Natural killer cell (primary cell): Measurements from ENCODE around the gene LILRB5. TPM values are rescaled to one million over a fixed set of nuclear protein-coding genes. Genes with fewer than 3 reads are reported as not detected.
A peak's percentile ranks its signal among the peaks of the same experiment; 100 is the strongest.

ENCODE experiments used
- ATAC-seq, 3 donors: fragments of 150-1000 bp in 2 of 3; fragments of 200-7000 bp in 1 of 3; cut with Tn5 transposase; 1 replicate in 1 of 3; 2 replicates in 2 of 3; pipeline ENCODE4 v1.10.0; 2021; ENCODE audit warnings: mild to moderate bottlenecking in 2 of 3, moderate library complexity in 2 of 3
- DNase-seq, 2 donors: peaks; one replicate each; pipeline versions ENCODE4 v3.0.0 to v3.0.0-alpha.2; 2013 to 2021; ENCODE audit warnings: mixed read lengths in 1 of 2
- H3K27ac ChIP-seq: one replicate; pipeline ENCODE4 v1.5.1; 2013; ENCODE audit warnings: mild to moderate bottlenecking, low read length
- H3K27me3 ChIP-seq: one replicate; pipeline ENCODE4 v1.6.1; 2013; ENCODE audit warnings: low read length; ENCODE audit not compliant: control insufficient read depth, insufficient read depth
- H3K36me3 ChIP-seq: one replicate; pipeline ENCODE4 v1.6.1; 2013; ENCODE audit warnings: low read length; ENCODE audit not compliant: control insufficient read depth, insufficient read depth
- H3K4me1 ChIP-seq: one replicate; pipeline ENCODE4 v1.6.1; 2013; ENCODE audit warnings: low read length; ENCODE audit not compliant: control insufficient read depth, insufficient read depth
- H3K4me3 ChIP-seq: one replicate; pipeline ENCODE4 v1.5.1; 2013; ENCODE audit warnings: low read length
- H3K9me3 ChIP-seq: one replicate; pipeline ENCODE4 v1.6.1; 2013; ENCODE audit warnings: low read length; ENCODE audit not compliant: control insufficient read depth, insufficient read depth
- H3K27ac Mint-ChIP-seq, 2 donors: one replicate each; pipeline ENCODE4 v1.8.0; 2022; ENCODE audit warnings: mild to moderate bottlenecking in 2 of 2, mixed read lengths in 2 of 2, moderate library complexity in 1 of 2
- H3K27me3 Mint-ChIP-seq, 2 donors: one replicate each; pipeline ENCODE4 v1.8.0; 2022; ENCODE audit warnings: low read depth in 2 of 2, mixed read lengths in 2 of 2
- H3K36me3 Mint-ChIP-seq: one replicate; pipeline ENCODE4 v1.8.0; 2022; ENCODE audit warnings: mixed read lengths
- H3K4me1 Mint-ChIP-seq, 2 donors: one replicate each; pipeline ENCODE4 v1.8.0; 2022; ENCODE audit warnings: mixed read lengths in 2 of 2
- H3K4me3 Mint-ChIP-seq: one replicate; pipeline ENCODE4 v1.8.0; 2022; ENCODE audit warnings: mild to moderate bottlenecking, moderate library complexity, mixed read lengths
- H3K9me3 Mint-ChIP-seq, 2 donors: one replicate each; pipeline ENCODE4 v1.8.0; 2022; ENCODE audit warnings: mixed read lengths in 2 of 2
- WGBS: methylation state at CpG from one replicate; pipeline ENCODE4 v1.1.7; 2013; ENCODE audit warnings: missing lambda C conversion rate; ENCODE audit not compliant: insufficient coverage; 5-methylcytosine and 5-hydroxymethylcytosine counted together
- intact Hi-C: fragments of 100-400 bp; cut with micrococcal nuclease; formaldehyde crosslinking; loops from one replicate; pipeline ENCODE4 v1.14.2; 2022
- total RNA-seq, 4 donors: library from RNA; stranded (reverse); fragments of 120-200 nt in 1 of 4; gene quantifications; one replicate each; pipeline versions ENCODE4 v1.2.3 to v1.2.4, GENCODE V29; 2013 to 2022
- TF ChIP-seq, protein P1 (sequence below): fragments of 200-600 bp; IDR thresholded peaks from one replicate; pipeline ENCODE4 v1.8.0; 2022; ENCODE audit warnings: antibody characterized with exemption

Gene LILRB5
- total RNA-seq, 3 donors from 2014 or later (not counting 1 experiment from before 2014, with no cell fraction given): 0.09 to 0.18 TPM; not detected in 1

DNA sequence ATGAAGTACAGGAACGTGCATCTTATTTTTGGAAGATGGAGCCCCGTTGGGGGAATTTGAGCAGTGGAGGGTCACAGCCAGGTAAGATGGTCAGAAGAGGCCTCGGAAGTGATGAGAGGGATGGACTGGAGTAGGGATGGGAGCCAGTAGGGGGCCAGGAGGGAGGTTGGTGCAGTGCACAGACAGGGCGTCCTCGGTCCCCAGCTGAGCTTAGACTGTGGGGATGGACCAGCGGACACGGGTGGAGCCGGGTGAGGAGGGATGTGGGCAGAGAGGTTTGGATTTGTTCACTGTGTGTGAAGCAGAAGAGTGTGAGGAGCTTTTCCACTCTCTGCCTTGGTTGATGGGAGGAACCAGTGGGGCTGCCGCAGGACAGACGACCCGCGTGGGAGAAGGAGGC lies 45.8 kb downstream of the LILRB5 start:
- Histone ChIP-seq H3K27ac (peak overlapping the region; percentile 77), H3K9me3 (no peaks in the 10 kb centered on the region), H3K27me3 (no peaks in the 10 kb centered on the region), H3K4me1 (peaks cover 58% of the 10 kb centered on the region), H3K4me3 (no peak overlapping the region), H3K36me3 (peaks cover 25% of the 10 kb centered on the region)
- TF ChIP-seq, protein P1, sequence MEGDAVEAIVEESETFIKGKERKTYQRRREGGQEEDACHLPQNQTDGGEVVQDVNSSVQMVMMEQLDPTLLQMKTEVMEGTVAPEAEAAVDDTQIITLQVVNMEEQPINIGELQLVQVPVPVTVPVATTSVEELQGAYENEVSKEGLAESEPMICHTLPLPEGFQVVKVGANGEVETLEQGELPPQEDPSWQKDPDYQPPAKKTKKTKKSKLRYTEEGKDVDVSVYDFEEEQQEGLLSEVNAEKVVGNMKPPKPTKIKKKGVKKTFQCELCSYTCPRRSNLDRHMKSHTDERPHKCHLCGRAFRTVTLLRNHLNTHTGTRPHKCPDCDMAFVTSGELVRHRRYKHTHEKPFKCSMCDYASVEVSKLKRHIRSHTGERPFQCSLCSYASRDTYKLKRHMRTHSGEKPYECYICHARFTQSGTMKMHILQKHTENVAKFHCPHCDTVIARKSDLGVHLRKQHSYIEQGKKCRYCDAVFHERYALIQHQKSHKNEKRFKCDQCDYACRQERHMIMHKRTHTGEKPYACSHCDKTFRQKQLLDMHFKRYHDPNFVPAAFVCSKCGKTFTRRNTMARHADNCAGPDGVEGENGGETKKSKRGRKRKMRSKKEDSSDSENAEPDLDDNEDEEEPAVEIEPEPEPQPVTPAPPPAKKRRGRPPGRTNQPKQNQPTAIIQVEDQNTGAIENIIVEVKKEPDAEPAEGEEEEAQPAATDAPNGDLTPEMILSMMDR: no peak
- Mint-ChIP-seq H3K27ac (peak overlapping the region; percentile 90 to 94), H3K27me3 (no peaks in the 10 kb centered on the region), H3K36me3 (peaks cover 7% of the 10 kb centered on the region), H3K4me1 (peaks cover 30 to 40% of the 10 kb centered on the region in 2 donors), H3K4me3 (peak overlapping the region; percentile 86), H3K9me3 (no peaks in the 10 kb centered on the region)
- 53% methylated on average over 12 of the region's 12 CpGs for WGBS
- no peak for DNase-seq
- ATAC-seq: peak; percentile 11 to 21 (median 11)
- intact Hi-C loops: loop anchor here (1.0 to 2.0 kb wide), 2 partner anchors 20 to 21 kb away; no protein-coding TSS in a partner anchor

DNA sequence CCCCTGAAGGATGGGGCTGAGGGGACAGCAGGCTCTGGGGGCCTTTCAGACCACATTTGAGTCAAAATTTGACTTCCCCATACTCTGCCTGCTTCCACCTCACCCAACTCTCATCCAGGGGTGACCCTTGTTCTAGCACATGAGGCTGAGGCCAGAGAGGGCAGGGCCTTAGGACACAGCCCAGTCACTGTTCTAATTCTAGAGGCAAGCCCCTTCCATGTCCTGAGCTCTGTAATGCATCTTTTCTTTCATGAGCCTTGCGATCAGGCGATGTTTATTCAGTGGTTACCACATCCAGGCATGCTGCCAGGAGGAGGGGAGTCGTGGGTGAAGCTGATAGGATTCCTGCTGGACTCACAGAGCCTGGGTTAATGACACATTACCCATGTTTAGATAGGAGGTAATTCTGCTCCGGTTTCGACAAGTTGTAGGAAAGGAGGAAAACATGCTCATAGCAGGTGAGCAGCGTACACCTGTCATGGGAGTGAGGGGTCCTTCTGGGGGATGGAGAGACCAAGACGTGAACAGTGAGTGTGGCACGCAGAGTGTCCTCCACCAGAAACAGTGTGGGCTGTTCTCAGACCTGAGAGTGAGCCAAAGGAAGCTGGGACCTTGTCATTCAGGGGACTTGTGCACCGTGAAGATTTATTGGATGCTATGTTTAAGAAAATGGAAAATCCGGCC lies 47.1 kb downstream of the LILRB5 start:
- Histone ChIP-seq H3K4me3 (no peak overlapping the region), H3K27ac (peak overlapping the region; percentile 77), H3K4me1 (peaks cover 64% of the 10 kb centered on the region), H3K36me3 (peaks cover 37% of the 10 kb centered on the region), H3K9me3 (no peaks in the 10 kb centered on the region), H3K27me3 (no peaks in the 10 kb centered on the region)
- Mint-ChIP-seq H3K9me3 (no peaks in the 10 kb centered on the region), H3K36me3 (peaks cover 7% of the 10 kb centered on the region), H3K4me1 (peaks cover 36 to 43% of the 10 kb centered on the region in 2 donors), H3K27ac (peak overlapping the region; percentile 90 to 94), H3K4me3 (peak overlapping the region; percentile 86), H3K27me3 (no peaks in the 10 kb centered on the region)
- intact Hi-C loops: loop anchor here (1.0 to 2.0 kb wide), 2 partner anchors 9 to 21 kb away; no protein-coding TSS in a partner anchor
- TF ChIP-seq, protein P1: no peak
- peak in 1 of 2 donors; percentile 65 for DNase-seq
- 21% methylated on average over 10 of the region's 10 CpGs for WGBS
- no peak for ATAC-seq

DNA sequence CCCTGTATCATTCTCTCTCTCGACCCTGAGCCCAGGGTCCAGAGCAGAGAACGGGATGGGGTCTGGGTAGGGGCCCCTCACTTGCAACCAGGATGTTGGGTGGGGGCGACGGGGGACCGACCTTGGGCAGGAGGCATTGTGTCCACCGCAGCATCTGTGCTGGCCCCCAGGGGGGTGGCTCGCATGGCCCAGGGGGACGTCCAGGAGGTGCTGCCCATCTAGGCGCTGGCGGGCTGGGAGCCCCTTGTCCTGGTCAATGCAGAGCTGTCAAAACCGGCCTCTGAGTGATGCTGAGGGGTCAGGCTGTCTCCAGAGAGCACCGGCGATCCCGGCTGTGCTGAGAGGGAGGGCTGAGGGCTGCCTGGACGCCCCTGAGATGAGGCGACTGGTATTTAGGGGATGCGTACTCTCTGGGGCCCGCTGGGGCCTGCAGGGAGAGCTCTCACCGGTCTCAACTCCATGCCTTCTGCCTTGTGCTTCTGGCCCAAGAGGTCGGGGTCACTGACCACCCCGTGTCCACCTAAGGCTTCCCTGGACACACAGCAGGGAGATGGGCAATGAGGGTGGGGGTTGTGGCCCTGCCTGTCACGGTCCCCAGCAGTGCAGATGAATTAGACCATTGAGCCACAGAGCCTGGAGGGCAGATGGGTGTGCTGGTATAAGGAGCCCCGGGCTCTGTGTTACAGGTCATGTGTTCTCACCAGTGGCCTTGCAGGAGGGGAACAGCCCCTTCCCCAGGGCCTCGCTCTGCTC lies 47.8 kb downstream of the LILRB5 start:
- H3K36me3 ChIP-seq: peaks cover 43% of the 10 kb centered on the region

More for the DNA sequence above, 47.8 kb downstream of the LILRB5 start:
- peak overlapping the region; percentile 25 for H3K4me3 Mint-ChIP-seq
- WGBS: 82% methylated on average over 24 of the region's 24 CpGs
- TF ChIP-seq, protein P1: no peak
- no peaks in the 10 kb centered on the region for H3K27me3 Mint-ChIP-seq
- H3K4me1 ChIP-seq: peaks cover 66% of the 10 kb centered on the region
- peaks cover 43 to 47% of the 10 kb centered on the region in 2 donors for H3K4me1 Mint-ChIP-seq
- H3K27me3 ChIP-seq: no peaks in the 10 kb centered on the region
- DNase-seq (no peak), ATAC-seq (no peak)
- intact Hi-C loops: no loop called here
- no peak overlapping the region for H3K4me3 ChIP-seq
- H3K9me3 ChIP-seq: no peaks in the 10 kb centered on the region
- peak overlapping the region; percentile 67 for H3K27ac ChIP-seq
- H3K27ac Mint-ChIP-seq: peak overlapping the region; percentile 90 to 94
- H3K36me3 Mint-ChIP-seq: peaks cover 7% of the 10 kb centered on the region
- H3K9me3 Mint-ChIP-seq: no peaks in the 10 kb centered on the region
